OCI-LY1 (cell line): ENCODE results near the gene UCP2.

Experiments
- EZH2 ChIP-seq: fragments of 200-600 bp; sonication (generic), shearing (Covaris generic); IDR thresholded peaks from 2 replicates; pipeline ENCODE4 v1.8.0; 2017; ENCODE audit warnings: borderline replicate concordance, mixed run types, mild to moderate bottlenecking, antibody characterized with exemption, low read length, moderate library complexity, mixed read lengths
- TF ChIP-seq, protein P1 (sequence below): fragments of 200-600 bp; sonication (generic), shearing (Covaris generic); IDR thresholded peaks from 2 replicates; pipeline ENCODE4 v1.5.1; 2017; ENCODE audit warnings: mild to moderate bottlenecking, antibody characterized with exemption, low read length, moderate library complexity, mixed read lengths

DNA sequence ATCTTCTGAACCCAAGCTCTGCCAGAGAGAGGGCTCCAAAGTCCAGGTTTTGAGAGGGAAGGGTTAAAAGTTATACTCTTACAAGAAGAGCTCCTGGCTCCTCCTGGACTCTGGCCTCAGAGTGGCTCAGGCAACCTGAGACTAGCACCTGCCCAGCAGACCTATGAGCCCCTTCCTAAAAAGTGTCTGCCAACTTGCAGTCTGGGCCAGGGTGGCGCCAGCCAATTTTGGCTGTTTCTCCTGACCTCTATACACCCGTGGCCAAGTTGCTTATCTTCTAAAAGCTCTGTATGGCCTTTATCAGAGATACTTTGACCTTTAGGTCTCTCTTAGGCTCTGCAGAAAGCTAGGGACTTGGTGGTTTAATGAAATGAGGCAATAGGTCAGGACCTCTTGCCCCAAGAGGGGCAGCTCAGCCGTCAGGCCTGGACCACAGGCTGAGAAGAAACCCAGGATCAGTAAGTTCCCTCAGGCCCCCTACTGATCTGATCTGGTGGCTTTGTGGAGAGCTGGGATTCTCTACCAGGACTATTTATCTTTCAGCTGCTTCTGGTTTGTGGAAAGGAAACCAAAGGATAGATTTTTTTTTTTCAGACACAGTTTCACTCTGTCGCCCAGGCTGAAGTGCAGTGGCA is 36.6 kb upstream of the UCP2 start:
- TF ChIP-seq, protein P1, sequence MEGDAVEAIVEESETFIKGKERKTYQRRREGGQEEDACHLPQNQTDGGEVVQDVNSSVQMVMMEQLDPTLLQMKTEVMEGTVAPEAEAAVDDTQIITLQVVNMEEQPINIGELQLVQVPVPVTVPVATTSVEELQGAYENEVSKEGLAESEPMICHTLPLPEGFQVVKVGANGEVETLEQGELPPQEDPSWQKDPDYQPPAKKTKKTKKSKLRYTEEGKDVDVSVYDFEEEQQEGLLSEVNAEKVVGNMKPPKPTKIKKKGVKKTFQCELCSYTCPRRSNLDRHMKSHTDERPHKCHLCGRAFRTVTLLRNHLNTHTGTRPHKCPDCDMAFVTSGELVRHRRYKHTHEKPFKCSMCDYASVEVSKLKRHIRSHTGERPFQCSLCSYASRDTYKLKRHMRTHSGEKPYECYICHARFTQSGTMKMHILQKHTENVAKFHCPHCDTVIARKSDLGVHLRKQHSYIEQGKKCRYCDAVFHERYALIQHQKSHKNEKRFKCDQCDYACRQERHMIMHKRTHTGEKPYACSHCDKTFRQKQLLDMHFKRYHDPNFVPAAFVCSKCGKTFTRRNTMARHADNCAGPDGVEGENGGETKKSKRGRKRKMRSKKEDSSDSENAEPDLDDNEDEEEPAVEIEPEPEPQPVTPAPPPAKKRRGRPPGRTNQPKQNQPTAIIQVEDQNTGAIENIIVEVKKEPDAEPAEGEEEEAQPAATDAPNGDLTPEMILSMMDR: no peak
- no peak for TF ChIP-seq EZH2
